Esophagus squamous epithelium (tissue), 4 donors: Measurements from ENCODE around the gene TGIF2LX.
"Not testable (repeated sequence)": the region's sequence is repeated elsewhere in the genome, so short reads cannot be mapped to it uniquely, and the experiment has no call there.

Experiments
- CTCF ChIP-seq, 6 experiments: fragments of 450-650 bp in 4 of 6; fragments of 200-600 bp in 2 of 6; sonication (generic) in 2 of 6; IDR thresholded peaks; one replicate each; pipeline ENCODE4 v1.5.1; 2016 to 2019; ENCODE audit warnings: antibody characterized with exemption in 6 of 6, mild to moderate bottlenecking in 4 of 6, moderate library complexity in 4 of 6
- POLR2A ChIP-seq, 4 donors: fragments of 450-650 bp; IDR thresholded peaks; one replicate each; pipeline ENCODE4 v1.6.1; 2017; ENCODE audit warnings: antibody characterized with exemption in 4 of 4, mild to moderate bottlenecking in 4 of 4, moderate library complexity in 3 of 4

- TF ChIP-seq CTCF, POLR2A (IDR thresholded peaks at IDR 0.05): not testable (repeated sequence)
Observed at GRCh38 chrX:89921665-89922064, at the start of gene TGIF2LX.
